Bronchial epithelial cell (primary cell): ENCODE measurements around the gene FZD1. TPM values are rescaled to one million over a fixed set of nuclear protein-coding genes. Genes with fewer than 3 reads are reported as not detected.

Source experiments
- DNase-seq: peaks from one replicate; pipeline ENCODE4 v3.0.0-alpha.2; 2010; ENCODE audit warnings: low read depth
- FAIRE-seq: peaks from 2 replicates; lab custom pipeline; 2011; peaks lifted over from hg19 to GRCh38; lab: Jason Lieb, UNC
- H3K27me3 ChIP-seq: 2 replicates; pipeline ENCODE4 v1.5.1; 2011; ENCODE audit warnings: low read length; ENCODE audit not compliant: control insufficient read depth, insufficient read depth
- H3K36me3 ChIP-seq: 2 replicates; pipeline ENCODE4 v1.5.1; 2011; ENCODE audit warnings: low read length; ENCODE audit not compliant: control insufficient read depth, insufficient read depth
- H3K4me3 ChIP-seq: 2 replicates; pipeline ENCODE4 v1.5.1; 2011; ENCODE audit warnings: mild to moderate bottlenecking, low read depth, low read length, control low read depth
- total RNA-seq: library from RNA; depleted of rRNA; stranded (reverse); fragments of >200 nt; gene quantifications from 2 replicates; pipeline ENCODE4 v1.2.1, GENCODE V29; 2014
- TF ChIP-seq, protein P1 (sequence below): IDR thresholded peaks from 2 replicates; pipeline ENCODE4 v1.5.1; 2011; ENCODE audit warnings: mild to moderate bottlenecking, moderate library complexity, low read length, control low read depth, inconsistent platforms; ENCODE audit not compliant: insufficient read depth, severe bottlenecking

Gene FZD1
- total RNA-seq, 1 donor from 2014 or later: 2.4 TPM

DNA sequence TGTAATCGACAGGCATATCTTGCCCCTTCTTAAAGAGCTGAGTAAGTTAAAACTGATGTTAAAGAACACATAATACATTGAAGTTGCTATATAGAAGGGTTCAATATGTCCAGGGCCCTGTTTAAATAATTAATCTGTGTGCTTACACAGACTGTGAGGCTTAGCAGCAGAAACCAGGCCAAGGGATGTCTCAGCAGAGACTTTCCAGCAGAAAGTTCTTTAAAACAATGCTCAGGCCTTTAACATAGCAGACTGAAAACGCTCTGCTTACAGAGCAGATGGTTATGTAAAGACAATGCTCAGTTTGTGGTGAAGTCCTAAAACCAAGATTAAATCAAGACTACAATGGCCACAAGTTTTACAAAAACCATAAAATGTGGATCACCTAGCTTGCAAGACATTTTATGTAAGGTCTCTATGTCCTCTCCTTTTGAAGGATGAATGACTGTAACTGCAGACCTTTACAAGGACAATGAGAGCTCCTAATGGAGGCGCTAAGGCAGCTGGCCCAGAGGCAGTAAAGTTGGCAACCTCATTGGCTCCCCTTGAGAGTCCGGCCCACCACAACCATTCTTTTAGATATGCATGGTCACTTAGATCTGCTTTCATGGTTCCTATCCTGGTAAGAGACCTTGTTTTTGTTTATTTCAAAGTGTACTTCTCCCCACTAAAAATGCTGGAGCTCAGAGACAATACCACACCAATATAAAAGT lies 56.3 kb downstream of the FZD1 start:
- TF ChIP-seq, protein P1, sequence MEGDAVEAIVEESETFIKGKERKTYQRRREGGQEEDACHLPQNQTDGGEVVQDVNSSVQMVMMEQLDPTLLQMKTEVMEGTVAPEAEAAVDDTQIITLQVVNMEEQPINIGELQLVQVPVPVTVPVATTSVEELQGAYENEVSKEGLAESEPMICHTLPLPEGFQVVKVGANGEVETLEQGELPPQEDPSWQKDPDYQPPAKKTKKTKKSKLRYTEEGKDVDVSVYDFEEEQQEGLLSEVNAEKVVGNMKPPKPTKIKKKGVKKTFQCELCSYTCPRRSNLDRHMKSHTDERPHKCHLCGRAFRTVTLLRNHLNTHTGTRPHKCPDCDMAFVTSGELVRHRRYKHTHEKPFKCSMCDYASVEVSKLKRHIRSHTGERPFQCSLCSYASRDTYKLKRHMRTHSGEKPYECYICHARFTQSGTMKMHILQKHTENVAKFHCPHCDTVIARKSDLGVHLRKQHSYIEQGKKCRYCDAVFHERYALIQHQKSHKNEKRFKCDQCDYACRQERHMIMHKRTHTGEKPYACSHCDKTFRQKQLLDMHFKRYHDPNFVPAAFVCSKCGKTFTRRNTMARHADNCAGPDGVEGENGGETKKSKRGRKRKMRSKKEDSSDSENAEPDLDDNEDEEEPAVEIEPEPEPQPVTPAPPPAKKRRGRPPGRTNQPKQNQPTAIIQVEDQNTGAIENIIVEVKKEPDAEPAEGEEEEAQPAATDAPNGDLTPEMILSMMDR: no peak
- FAIRE-seq (no peak), DNase-seq (no peak)
- no peak overlapping the region for H3K4me3 ChIP-seq
- no peaks in the 10 kb centered on the region for H3K36me3 ChIP-seq
- no peaks in the 10 kb centered on the region for H3K27me3 ChIP-seq
